Ureter (tissue), 1 donor: Measurements from ENCODE around the gene CDK5RAP3. TPM values are rescaled to one million over a fixed set of nuclear protein-coding genes. Genes with fewer than 3 reads are reported as not detected.
A peak's percentile ranks its signal among the peaks of the same experiment; 100 is the strongest.

ENCODE experiments used
- DNase-seq: peaks from one replicate; pipeline ENCODE4 v3.0.0-alpha.2; 2020; ENCODE audit warnings: low spot score
- total RNA-seq: library from RNA; stranded (reverse); gene quantifications from one replicate; pipeline ENCODE4 v1.2.4, GENCODE V29; 2023
- donor health status: DM: yes; HTN: yes; CAD: no.

CDK5RAP3 gene
- total RNA-seq, 1 donor from 2014 or later = 207 TPM

DNA sequence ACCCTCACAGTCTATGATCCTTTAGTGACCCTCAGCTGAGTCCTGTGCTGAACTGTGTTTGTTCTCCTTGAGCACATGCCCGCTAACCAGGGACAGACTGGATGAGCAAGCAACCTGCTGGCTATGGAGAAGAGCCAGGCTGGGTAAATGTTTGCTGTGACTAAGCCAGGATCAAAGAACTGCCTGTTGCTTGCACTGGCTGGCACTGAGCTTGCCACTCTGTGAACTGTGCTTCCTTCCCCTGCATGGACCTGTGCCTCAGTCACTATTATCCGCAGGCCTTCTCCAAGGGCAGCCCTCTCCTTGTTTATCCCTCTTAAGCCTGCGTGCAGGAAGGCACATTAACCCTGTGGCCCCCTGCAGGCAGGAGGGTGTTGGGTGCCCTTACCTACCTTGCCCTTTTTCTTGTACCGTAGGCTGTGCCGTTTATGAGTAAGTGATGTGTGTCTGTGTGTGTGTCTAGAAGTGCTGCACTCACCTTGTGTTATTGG is 22.2 kb upstream of the CDK5RAP3 start:
- DNase-seq = no peak

DNA sequence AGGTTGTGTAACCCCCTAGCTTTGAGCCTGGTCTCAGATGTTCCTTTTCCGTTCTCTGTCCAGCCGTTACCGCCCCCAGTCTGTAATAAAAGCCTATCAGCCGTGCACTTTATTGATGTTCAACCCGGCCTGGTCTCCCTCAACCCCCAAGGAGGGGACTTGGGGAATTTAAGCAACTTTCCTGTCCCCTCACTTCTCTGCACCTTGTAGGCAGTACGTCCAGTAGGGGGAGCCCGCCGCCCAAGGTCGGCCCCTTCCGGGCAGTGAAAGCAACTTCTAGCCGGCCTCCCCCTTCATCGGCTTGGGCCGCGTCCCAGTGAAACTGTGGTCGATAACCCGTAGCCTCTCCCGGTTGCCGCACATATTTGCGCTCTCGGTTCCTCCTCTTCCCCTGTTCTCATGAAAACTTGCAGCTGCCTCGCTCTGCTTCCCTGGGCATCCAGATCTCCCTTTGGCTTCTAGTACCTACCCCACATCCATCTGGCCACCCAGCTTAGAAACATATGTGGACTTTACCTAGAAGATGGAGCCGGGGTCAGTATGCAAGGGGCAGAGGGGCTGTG is 21.6 kb upstream of the CDK5RAP3 start:
- peak; percentile 93 for DNase-seq

DNA sequence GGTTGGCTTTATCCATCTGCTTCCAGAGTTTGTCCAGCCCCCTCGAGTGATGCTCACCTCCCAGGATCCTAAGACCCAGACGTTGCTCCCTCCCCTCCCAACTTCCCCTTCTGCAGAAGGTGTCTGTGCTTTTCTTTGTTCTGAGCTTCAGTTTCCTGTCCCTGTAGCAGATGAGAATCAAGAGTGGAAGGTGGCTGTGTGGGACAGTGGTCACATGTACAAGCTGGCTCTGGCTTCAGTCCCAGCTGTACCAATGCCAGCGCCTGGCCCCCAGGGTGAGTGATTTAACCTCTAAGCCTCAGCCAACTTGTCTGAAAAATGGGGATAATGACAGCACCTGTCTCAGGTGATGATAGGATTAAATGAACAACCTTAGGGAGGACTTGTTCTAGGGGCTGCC is 21.0 kb upstream of the CDK5RAP3 start:
- no peak for DNase-seq

DNA sequence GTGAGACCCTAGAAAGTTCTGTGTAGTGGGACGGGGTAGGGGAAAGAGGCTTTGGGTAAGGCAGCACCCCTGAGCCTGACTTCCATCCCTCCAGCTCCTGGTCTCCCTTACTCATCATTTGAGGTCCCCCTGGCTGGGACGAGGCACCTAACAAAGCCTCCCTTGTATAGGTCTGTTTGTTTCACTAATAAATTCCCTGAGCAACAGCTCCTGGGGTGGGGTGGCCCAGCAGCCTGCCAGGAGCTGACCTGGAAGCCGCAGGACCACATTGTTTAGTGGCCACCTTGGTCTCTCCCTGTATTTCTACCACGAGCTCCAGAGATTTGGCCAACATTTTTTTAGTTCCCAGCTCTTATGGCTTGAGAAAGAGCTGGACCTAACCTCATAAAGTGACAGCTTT is 20.5 kb upstream of the CDK5RAP3 start:
- no peak for DNase-seq

DNA sequence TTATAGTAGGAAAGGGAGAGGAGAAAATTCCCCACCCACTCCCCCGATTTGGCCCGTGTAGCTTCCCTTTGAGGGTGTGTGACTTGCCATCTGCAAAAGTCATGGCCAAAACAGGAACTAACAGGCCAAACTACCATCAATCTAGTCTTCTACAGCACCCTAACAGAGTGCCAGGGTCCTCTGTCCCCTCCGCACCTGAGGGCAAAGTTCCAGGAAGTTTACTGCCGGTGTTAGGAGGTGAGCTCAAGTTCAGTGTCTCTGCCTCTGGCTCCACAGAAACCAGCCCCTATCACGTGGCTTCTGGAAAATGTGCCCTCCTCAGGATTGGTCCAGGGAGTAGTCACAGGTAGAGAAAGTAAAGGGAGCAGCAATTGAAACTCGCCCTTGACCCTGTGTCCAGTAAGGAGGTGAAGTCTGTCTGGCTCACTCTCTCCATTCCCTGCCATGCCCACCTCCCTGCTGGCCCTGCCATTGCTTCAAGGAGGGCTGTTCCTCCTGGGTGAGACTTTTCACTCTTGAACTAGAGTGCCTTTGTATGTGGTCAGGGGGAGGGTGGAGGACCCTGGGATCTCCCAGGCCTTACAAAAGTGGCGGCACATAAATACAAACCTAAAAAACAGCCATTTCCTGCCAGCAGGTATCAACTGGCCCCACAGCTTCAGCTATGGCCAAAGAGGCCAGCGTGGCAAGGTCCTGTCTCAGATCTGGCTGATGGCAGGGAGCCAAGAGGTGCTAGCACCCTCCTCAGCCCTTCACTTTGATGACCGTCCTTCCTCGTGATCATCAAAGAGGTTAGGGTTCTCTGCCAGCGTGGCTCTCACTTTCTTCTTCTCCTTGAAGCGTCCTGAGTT is 18.5 kb upstream of the CDK5RAP3 start:
- DNase-seq = no peak

DNA sequence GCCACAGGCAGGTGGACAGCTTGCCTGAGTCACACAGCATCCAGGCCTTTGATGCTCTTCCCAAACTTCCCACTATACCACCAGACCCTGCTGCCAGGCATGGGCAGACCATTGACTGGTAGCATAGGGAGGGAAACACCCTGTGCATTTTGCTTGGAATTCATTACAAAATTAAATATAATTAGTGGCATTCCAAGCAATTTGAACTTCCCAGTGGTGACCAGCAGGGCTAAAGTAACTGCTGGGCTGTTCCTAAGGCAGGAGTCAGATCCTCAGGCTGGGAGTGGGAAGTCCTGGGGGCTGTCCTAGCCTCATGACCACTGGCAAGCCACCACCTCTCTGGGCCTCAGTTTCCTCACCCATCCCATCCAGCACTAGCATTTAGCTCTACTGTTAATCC is 17.0 kb upstream of the CDK5RAP3 start:
- DNase-seq = no peak

DNA sequence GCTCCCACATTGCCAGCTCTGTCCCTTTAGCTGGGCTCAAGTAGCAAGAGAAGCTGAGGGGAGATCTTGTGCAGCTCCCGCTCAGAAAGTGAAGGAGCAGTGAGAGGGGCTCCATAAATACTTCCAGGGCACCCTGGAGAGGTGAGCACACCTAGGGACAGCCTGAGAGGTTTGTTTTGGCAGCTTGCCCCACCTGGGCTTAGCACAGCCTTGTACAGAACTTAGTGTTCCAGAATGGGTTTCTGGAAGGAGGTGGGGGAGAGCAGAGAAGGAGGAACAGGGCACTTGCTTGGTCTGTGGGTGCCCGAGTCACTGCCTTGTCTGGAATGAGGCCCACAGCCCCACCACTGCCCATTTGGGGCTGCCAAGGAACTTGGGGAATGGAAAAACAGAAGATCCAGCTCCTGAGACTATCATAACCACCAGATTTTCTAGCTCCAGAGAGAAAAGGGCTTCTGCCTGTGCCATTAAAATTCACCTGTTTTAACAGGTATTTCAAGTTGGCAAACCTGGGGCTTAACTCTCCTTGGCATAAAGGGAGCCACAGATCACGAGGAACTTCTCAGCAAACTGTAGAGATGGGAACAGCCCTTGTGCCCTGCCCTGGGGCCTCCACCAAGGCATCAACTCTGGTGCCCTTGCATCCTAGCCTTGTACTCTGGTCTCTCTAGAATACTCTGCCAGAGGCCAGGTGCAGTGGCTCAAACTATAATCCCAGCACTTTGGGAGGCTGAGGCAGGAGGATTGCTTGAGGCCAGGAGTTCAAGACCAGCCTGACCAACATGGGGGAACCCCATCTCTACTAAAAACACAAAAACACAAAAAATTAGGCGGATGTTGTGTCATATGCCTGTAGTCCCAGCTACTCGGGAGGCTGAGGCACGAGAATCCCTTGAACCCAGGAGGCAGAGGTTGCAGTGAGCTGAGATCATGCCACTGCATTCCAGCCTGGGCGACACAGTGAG is 15.1 kb upstream of the CDK5RAP3 start:
- no peak for DNase-seq

DNA sequence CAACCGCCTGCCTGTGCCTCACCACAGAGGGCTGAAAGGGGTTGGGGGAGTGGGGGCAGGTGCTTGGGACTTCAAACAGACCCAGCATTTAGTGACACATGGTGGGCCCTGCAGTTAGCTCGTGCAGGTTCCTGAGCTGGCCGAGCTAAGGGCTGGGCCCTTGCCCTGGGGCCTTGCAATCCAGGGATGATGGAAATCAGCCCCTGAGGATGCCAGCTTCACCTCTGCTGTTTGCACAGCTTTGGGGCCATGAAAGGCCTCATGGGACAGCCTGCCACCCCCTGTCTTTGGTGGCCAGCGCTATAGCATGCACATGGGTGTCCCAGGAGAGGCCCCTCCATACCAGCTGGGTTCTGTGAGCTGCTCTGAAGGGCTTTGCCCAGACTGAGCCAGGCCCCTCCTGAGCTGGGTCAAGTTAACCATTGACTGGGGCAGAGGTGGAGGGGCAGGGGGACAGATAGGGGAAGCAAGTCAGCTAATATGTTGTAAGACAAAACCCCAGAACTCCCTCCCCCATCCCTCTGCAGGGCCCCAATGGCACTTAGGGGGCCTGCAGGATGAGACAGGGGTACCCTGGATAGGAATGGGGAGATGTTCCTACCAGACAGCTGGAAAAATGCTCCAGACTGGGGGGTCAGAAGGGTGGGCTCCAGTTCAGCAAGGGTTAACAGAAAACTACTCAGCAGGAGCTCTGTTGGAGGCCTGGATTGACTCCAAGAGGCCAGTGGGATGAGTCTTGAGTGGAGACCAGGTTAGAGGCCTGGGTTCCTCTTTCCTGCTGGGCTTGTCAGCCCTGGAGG is 13.9 kb upstream of the CDK5RAP3 start:
- DNase-seq = no peak

DNA sequence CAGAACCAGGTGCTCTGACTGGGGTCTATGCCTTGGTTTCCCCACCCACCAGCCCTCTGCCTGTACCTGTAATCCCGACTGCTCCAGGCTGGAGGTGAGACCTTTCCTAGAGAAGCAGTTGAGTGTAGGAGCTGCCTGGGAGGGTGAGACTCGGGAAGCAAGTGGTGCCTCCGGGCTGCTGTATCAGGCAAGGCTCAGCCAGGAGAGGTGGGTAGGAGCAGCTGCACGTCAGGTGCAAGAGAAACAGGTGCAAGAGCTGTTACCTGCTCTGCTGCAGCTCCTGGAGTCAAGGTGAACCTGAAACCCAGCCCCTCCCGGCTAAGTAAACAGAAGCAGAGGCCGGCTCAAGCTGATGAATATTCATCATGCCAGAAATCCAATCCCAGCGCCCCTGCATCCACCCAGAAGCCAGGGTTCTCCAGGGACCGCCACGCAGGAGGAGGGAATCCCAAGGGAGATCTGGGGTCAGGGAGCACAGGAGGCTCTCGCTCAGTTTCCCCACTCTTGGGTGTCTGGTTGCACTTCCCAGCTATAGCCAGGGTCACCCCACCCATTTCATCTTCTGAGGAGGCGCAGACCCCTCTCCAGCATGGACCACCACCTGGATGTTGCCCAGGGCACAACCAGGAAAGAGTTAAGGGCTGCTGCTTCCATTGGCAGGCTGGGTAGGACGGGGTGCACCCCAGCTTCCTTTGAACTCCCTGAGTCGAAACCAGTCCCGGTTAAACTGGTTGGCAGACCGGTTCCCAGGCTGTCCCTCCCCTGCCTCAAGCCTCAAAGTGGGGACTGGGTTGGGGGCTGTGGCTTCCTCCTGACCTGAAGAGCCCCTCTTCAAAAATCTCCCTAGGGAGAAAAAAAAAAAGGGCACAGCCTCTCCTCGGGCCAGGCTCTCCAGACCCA is 13.1 kb upstream of the CDK5RAP3 start, which contains the start of gene PRR15L:
PRR15L (minus strand) TSS at position 293 of the 900 bp plus-strand sequence. CDS start 4,649 bp downstream, outside the sequence.
- peak; percentile 76 for DNase-seq

DNA sequence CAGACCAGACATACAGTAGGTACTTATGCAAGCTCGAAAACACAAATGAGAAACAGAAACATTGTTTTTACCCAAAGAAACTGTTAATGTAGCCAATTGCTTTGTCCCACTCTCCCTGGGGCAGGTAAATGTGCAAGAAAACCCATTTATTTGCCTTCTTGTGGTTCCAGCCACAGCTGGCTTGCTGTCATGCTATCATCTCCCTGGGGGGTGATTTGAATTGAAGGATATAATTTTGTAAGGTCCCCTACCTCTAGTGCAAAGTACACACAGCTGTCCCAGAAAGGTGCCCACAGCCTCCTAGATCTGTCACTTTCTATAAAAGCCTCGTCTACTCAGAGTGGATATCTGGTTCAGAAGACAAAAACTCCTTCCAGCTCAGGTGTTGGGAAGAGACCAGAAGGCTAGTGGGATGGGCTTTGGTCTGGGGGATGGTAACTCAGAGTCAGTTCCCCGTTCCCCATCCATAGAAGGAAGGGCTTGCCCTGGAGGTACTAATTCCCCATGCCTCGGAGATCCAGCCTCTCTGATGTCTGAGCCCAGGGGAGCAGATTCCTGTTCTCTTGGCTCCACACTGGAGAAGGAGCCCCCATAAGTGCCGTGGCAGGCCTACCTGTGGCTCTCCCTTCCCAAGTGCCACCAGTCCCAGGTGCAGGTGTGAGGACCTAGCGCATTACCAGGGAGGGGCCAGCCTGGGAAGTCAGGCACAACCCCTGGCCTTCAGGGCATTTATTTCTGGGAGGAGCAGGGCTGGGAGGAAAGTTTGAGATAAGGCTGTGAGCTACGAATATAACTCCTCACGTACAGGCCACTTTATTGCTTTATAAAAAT is 10.9 kb upstream of the CDK5RAP3 start:
- no peak for DNase-seq

DNA sequence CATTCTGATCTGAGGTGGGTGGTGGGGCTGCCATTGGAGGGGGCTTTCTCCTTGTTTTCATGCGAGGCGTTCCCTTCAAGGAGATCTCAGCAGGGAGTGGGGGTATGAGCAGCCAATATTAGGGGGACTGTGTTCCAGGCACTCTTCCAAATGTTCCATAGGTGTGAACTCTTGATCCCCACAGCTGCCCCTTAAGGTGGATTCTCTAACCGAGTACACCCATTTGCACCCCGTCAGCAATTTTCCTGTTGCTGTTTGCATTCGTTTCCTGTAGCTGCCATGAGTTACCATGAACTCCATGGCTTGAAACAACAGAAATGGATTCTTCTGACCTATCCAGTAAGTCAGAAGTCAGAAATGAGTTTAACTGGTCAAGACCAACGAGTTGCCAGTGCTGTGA is 9.5 kb upstream of the CDK5RAP3 start:
- DNase-seq = no peak

DNA sequence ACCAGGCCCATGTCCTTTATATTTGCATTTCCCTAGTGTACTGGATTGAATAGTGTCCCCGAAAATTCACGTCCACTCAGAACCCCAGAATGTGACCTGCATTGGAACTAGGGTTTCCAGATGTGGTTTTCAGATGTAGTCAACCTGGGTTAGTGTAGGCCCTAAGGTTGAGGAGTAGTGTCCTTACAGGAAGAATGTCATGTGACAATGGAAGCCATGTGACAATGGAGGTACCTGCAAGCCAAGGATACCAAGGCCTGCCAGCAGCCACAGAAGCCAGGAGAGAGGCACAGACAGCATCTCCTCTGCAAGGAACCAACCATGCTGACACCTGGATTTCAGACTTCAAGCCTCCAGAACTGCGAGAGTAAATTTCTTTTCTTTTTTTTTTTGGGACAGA is 8.0 kb upstream of the CDK5RAP3 start:
- DNase-seq = no peak

DNA sequence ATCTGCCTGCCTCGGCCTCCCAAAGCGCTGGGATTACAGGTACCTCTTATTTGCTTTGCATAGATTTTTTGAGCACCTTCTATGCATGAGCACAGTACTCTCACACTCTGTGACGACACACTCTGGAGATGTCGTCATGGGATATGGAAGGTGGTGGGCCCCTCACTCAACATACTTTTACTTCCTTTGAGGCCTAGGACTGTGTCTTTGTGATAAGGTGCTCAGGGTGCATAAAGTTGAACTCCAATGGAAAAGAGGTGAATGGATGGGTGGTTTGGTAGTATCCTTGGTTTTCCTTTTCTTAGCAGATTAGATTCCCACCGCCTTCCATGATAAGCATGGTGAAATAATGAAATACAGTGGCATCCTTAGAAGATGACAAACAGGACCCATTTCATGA is 6.1 kb upstream of the CDK5RAP3 start:
- DNase-seq = no peak

DNA sequence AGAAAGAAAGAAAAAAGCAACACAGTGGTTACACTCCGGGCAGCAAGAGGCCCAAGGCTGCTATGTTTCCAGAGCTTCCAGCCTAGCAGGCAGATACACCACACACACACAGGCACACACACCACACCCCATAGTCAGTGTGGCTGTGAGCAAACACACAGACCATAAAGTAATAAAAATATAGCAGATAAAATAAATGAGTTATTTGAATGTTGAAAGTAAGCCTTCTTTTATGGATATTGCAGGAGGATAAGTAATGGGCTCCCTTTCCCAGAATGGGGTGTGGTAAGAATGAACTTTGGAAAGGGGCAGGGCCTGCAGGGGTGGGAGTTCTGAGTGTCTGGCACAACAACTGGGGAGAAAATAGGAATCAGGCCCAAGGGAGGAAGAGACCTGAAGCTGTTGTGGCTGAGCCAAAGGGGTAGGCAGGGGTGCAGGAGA is 4.8 kb upstream of the CDK5RAP3 start:
- no peak for DNase-seq

DNA sequence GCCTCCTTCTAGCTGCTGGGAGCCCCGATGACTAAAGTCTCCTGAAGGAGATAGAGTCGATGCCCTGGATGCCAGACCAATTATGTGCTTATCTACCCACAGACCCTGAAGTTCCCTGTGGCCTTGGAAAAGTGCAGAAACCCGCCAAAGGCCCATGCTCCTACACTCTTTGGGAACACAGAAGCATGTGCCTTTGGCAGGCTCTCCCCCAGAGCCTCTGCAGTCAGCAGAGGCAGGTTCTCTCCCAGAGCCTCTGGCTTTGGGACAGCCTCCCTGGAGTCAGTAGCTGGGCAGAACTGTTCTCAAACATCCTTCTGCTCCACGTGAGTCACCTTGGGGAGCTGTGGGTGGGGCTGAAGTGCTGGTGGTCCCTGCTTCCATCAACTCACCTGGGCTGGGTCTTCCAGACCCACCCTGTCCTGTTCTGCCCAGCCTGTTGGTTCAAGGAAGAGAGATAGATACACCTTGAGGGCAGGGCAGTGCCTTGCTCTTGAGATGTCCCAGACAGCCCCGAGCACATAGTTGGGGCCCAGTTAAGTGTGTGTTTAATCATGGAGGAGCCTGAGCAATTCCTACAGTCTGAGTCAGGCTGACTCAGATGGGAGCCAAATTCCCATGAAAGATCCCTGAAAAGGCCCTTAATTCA is 3.2 kb upstream of the CDK5RAP3 start:
- DNase-seq = no peak

DNA sequence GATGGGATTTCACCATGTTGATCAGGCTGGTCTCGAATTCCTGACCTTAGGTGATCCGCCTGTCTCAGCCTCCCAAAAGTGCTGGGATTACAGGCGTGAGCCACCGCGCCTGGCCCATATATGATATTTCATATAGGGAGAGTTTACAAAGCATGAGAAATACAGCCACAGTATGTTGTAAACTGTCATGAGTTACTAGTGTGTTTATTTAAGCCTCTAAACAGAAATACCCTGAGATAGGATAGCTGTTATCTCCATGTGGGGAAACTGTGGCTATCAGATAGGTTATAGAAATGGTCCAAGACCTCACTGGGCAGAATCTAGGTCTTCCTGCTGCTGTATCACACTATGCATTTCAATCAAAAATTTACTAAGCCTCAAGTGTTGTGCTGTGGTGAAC is 2.1 kb upstream of the CDK5RAP3 start:
- DNase-seq = no peak

DNA sequence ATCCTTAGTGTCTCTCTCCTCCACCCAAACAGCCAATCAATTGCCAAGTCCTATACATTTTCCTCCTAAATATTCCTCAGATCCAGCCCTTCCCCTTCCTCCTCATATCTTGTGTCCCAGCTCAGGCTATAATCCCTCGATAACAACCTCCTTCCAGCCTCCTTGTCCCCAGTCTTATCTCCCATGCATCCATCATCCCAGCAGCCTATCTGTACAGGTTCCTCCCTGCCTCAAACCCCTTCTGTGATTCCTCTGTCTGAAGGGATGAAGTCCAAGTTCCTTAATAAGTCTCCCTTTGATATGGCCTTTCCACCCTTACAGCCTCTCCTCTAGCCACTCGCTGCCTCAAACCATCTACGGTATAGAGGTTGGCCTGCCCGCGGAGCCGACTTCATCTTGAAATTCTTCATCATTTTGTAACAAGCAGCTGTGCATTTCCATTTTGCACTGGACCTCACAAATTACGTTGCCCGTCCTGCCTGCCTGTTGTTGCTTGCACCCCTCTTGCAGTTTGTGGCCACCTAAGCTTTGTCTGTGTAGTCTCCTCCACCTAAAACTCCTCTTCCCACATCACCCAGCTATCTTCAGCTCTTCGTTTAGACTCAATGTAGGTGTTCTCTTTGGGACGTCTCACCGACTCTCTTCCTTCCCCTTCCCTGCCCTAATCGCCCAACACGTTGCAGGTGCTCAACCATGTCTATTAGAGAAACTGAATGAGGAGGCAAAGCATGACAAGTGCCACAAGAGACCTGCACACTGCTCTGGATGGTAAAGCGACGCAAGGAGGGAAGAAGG is 786 bp upstream of the CDK5RAP3 start:
- DNase-seq = no peak

DNA sequence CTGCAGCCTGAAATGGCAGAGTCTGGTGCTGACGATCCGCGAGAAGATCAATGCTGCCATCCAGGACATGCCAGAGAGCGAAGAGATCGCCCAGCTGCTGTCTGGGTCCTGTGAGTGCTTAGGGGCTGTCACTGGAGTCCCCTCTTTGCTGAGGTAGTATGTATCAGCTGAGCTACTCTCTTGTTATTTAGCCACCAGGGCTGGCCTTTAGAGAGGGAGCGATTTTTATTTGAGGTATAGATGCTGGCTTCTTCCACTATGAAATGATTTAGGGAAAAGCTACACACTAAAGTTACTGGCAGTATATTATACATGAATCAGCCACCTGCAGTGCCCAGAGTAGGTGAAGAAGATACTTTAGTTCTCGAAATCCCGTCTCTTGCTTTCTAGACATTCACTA is 2.6 kb downstream of the CDK5RAP3 start:
- no peak for DNase-seq
